Cardiac fibroblast (primary cell): Measurements from ENCODE around the gene ACCSL.
A peak's percentile ranks its signal among the peaks of the same experiment; 100 is the strongest.

Experiments
- DNase-seq, 2 donors: peaks; one replicate each; pipeline versions ENCODE4 v3.0.0 to v3.0.0-alpha.2; 2010; ENCODE audit warnings: low read depth in 2 of 2
- H3K4me3 ChIP-seq, 2 donors: replicated peaks in 1 of 2; 1 replicate in 1 of 2; 2 replicates in 1 of 2; pipeline ENCODE4 v1.5.1; 2011; ENCODE audit warnings: low read depth in 2 of 2, low read length in 2 of 2, mild to moderate bottlenecking in 2 of 2, moderate library complexity in 1 of 2
- CTCF ChIP-seq: IDR thresholded peaks from one replicate; pipeline ENCODE4 v1.5.1; 2011; ENCODE audit warnings: low read depth, mild to moderate bottlenecking, low read length, inconsistent platforms

Gene ACCSL

GRCh38 chr11:44047931-44048431 lies at the start of gene ACCSL:
TSS of gene ACCSL (plus strand) at chr11:44047981. CDS start at chr11:44048037, 56 bp downstream.
- peak in 1 of 2 donors; percentile 34 for DNase-seq
- no peak within 1 kb of the TSS for H3K4me3 ChIP-seq
- no peak for TF ChIP-seq CTCF

GRCh38 chr11:43998308-43998707 lies 49.5 kb upstream of the ACCSL start:
- TF ChIP-seq CTCF = no peak
- H3K4me3 ChIP-seq = no peak overlapping the region
- DNase-seq = no peak

- no peak overlapping the region for H3K4me3 ChIP-seq
- DNase-seq = no peak
- no peak for TF ChIP-seq CTCF
Observed at GRCh38 chr11:44000731-44001130, 47.0 kb upstream of the ACCSL start.

DNA sequence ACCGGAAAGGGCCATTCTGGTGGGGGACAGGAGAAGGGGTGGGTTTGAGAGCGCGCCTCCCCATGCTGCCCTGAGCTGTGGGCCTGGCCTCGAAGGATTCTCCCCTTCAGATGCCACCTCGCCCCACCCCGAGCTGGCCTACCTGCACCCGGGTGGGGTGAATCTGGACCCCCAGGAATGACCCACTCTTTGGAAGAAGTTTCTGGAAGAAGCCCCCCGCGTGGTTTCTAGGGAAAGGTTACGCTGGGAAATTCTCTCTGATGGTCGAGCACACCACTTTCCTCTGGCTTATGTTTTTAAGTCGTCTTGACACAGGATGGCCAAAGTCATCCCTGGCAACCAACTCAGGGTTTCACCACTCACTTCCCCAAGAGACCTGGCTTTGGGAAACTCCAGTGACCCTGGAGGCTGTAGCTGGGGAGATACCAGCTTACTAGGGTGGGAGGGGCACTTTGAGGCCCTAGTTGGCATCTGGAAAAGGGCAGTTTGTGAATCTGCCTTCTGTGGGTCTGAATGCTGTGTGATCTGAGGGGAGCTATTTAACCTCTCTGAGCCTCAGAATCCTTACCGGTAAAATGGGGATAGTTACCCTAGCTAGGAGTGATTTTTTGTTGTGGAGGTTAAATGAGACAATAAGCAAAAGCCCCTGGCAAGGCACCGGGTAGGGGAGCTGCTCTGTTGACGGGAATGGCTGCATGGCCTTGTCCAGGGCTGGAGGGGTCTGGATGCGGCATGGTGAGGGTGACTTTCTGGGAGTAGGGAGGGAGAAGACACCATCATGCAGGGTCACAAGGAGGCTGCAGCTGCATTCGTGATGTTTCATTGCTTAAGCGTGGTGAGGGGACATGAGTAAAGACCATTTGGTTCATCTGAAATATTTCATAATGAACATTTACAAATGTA lies 45.3 kb upstream of the ACCSL start:
- no peak for TF ChIP-seq CTCF
- DNase-seq = no peak

GRCh38 chr11:44003736-44004451 lies 43.9 kb upstream of the ACCSL start:
- TF ChIP-seq CTCF = no peak
- no peak for DNase-seq
- no peak overlapping the region for H3K4me3 ChIP-seq

More for the DNA sequence above, 45.3 kb upstream of the ACCSL start:
- no peak overlapping the region for H3K4me3 ChIP-seq

DNA sequence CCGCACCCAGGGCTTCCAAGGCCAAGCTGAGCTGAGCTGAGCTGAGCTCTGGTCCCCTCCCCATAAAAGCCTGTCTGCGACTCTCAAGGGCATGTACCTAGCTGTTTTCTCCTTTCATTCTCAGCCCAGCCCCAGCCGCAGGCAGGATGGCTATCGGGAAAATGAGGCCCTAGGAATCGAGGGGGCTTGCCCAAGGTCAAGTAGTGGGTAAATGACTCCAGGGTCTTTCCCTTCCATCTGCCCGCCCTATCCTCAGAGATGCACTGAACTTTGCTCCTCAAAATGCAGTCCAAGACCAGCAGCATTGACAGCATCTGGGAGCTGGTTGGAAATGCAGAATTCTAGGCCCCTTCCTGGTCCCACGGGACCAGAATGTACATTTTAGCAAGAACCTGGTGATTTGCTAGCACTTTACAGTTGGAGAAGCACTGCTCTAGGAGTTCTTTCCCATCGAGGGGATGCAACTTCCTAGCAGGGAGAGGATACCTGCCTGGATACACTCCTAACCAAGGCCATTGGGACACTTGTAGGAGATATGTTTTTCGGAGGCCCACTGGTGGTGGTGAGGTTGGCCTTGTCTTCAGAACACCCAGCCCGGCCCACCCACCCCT lies 43.2 kb upstream of the ACCSL start:
- no peak overlapping the region for H3K4me3 ChIP-seq
- DNase-seq = no peak
- no peak for TF ChIP-seq CTCF
